ENCODE data around the gene XCR1. TPM values are rescaled to one million over a fixed set of nuclear protein-coding genes. Genes with fewer than 3 reads are reported as not detected.

XCR1 gene
- total RNA-seq, 1 experiment from 2014 or later, result not detected

GRCh38 chr3:45992821-45993221 lies 34.5 kb downstream of the XCR1 start (continued):
- TF ChIP-seq, protein P1, sequence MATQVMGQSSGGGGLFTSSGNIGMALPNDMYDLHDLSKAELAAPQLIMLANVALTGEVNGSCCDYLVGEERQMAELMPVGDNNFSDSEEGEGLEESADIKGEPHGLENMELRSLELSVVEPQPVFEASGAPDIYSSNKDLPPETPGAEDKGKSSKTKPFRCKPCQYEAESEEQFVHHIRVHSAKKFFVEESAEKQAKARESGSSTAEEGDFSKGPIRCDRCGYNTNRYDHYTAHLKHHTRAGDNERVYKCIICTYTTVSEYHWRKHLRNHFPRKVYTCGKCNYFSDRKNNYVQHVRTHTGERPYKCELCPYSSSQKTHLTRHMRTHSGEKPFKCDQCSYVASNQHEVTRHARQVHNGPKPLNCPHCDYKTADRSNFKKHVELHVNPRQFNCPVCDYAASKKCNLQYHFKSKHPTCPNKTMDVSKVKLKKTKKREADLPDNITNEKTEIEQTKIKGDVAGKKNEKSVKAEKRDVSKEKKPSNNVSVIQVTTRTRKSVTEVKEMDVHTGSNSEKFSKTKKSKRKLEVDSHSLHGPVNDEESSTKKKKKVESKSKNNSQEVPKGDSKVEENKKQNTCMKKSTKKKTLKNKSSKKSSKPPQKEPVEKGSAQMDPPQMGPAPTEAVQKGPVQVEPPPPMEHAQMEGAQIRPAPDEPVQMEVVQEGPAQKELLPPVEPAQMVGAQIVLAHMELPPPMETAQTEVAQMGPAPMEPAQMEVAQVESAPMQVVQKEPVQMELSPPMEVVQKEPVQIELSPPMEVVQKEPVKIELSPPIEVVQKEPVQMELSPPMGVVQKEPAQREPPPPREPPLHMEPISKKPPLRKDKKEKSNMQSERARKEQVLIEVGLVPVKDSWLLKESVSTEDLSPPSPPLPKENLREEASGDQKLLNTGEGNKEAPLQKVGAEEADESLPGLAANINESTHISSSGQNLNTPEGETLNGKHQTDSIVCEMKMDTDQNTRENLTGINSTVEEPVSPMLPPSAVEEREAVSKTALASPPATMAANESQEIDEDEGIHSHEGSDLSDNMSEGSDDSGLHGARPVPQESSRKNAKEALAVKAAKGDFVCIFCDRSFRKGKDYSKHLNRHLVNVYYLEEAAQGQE (IDR thresholded peaks at IDR 0.05; ENCODE audit: low read depth), result no peak
- no peak for TF ChIP-seq FOSL1 (IDR thresholded peaks at IDR 0.05; ENCODE audit: low read depth)

DNA sequence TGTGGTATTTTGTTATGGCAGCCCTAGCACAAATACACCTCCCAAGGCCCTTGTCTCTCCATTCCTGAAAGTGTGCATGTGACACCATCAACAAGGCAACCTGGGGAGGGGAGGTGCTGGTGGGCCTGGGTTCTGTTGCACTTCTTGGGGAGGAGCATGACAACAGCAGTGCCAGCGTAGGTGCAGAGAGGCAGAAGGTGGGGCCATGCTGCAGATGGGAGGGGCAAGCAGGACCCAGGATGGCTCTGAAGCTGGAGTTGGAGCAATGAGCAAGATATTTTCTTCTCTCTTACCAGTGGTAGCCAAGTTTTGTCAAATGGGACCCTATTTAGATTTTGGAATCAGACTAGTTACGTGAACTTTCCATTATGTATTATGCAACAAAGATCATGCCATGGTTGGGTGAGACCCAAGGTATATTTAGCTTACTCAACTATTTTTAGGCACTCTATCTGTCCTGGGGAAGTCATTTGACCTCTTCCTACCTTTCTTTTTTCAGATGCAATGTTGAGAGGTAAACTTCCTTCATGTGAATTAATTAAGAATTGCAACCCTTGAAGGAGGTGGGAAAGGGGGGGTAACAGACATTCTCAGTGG lies 35.1 kb downstream of the XCR1 start:
- Histone ChIP-seq H3K79me2 (ENCODE audit: insufficient read depth, low read length) (peaks cover 40% of the 10 kb centered on the region), H3K27ac (ENCODE audit: low read depth, low read length) (no peak overlapping the region), H2AFZ (ENCODE audit: low read depth, low read length, poor library complexity, severe bottlenecking) (no peak overlapping the region), H3K9ac (ENCODE audit: low read length) (no peak overlapping the region), H3K36me3 (ENCODE audit: control insufficient read depth in 1 of 2, insufficient read depth in 2 of 2, low read length in 2 of 2) (no peaks in the 10 kb centered on the region), H3K4me2 (ENCODE audit: low read length) (no peak overlapping the region), H3K4me3 (replicated peaks in 1 of 2; ENCODE audit: low read depth in 1 of 2, low read length in 2 of 2) (no peak overlapping the region), H3K9me2 (ENCODE audit: insufficient read depth) (no peaks in the 10 kb centered on the region), H3K27me3 (ENCODE audit: insufficient read depth, low read length) (no peaks in the 10 kb centered on the region), H4K20me1 (ENCODE audit: insufficient read depth) (no peaks in the 10 kb centered on the region), H3K9me3 (ENCODE audit: control insufficient read depth in 1 of 2, insufficient read depth in 1 of 2, low read depth in 1 of 2, low read length in 2 of 2) (no peaks in the 10 kb centered on the region), H3K4me1 (ENCODE audit: control insufficient read depth in 1 of 2, insufficient read depth in 2 of 2, low read length in 2 of 2) (peaks cover 5 to 38% of the 10 kb centered on the region in 2 experiments; a peak in 3 of 4 replicates)
- DNase-seq (ENCODE audit: low read depth, low spot score) (no peak), ATAC-seq (no peak)
- ChIA-PET RAD21 (ENCODE audit: low non-redundant PET in 1 of 2, low total read pairs in 2 of 2, uncharacterized antibody in 2 of 2, unreplicated experiment in 2 of 2) (no interaction called here), POLR2A (no interaction called here), CTCF (no interaction called here)
- intact Hi-C loops (cut with micrococcal nuclease), result no loop called here
- BruUV-seq (replicated peaks), result no TSS peak
- TF ChIP-seq CEBPB (IDR thresholded peaks at IDR 0.05; ENCODE audit: low read depth), result no peak
- TF ChIP-seq EZH2 (IDR thresholded peaks at IDR 0.05), result no peak
- TF ChIP-seq EGR1 (IDR thresholded peaks at IDR 0.05; ENCODE audit: low read depth), result no peak
- TF ChIP-seq FOSL1 (IDR thresholded peaks at IDR 0.05; ENCODE audit: low read depth), result no peak
- TF ChIP-seq YY1 (IDR thresholded peaks at IDR 0.05; ENCODE audit: extremely low read depth, insufficient replicate concordance, low read depth, low read length), result no peak
- TF ChIP-seq, protein P2, sequence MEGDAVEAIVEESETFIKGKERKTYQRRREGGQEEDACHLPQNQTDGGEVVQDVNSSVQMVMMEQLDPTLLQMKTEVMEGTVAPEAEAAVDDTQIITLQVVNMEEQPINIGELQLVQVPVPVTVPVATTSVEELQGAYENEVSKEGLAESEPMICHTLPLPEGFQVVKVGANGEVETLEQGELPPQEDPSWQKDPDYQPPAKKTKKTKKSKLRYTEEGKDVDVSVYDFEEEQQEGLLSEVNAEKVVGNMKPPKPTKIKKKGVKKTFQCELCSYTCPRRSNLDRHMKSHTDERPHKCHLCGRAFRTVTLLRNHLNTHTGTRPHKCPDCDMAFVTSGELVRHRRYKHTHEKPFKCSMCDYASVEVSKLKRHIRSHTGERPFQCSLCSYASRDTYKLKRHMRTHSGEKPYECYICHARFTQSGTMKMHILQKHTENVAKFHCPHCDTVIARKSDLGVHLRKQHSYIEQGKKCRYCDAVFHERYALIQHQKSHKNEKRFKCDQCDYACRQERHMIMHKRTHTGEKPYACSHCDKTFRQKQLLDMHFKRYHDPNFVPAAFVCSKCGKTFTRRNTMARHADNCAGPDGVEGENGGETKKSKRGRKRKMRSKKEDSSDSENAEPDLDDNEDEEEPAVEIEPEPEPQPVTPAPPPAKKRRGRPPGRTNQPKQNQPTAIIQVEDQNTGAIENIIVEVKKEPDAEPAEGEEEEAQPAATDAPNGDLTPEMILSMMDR (IDR thresholded peaks at IDR 0.05 in 2 of 3, conservative IDR thresholded peaks at IDR 0.05 in 1 of 3; ENCODE audit: borderline replicate concordance in 1 of 3, insufficient read depth in 1 of 3, low read depth in 2 of 3, low read length in 2 of 3), result no peak
- no peak for TF ChIP-seq ZNF274 (IDR thresholded peaks at IDR 0.05; ENCODE audit: low read depth, low read length)
- no peak for TF ChIP-seq MAX (IDR thresholded peaks at IDR 0.05)

Measured in HCT116 (cell line).